SK-N-SH treated with all-trans-retinoic acid at 6 μM for 48 hours (cell line): Measurements from ENCODE around the gene CNTN2.

Source experiments
- OSR1 ChIP-seq: fragments of 250-450 bp; sonication (Bioruptor Pico); IDR thresholded peaks from 2 replicates; pipeline ENCODE4 v1.8.0; 2022; ENCODE audit warnings: moderate library complexity, mild to moderate bottlenecking, inconsistent platforms
- PATZ1 ChIP-seq: fragments of 250-450 bp; sonication (Bioruptor Pico); IDR thresholded peaks from 2 replicates; pipeline ENCODE4 v1.8.0; 2020; ENCODE audit warnings: mild to moderate bottlenecking, moderate library complexity, borderline replicate concordance
- SNAI2 ChIP-seq: fragments of 250-450 bp; sonication (Bioruptor Pico); IDR thresholded peaks from 2 replicates; pipeline ENCODE4 v1.5.0; 2020; ENCODE audit warnings: mild to moderate bottlenecking, moderate library complexity
- TCF4 ChIP-seq: fragments of 250-450 bp; sonication (Bioruptor Pico); IDR thresholded peaks from 2 replicates; pipeline ENCODE4 v1.8.0; 2021; ENCODE audit warnings: mild to moderate bottlenecking, moderate library complexity, borderline replicate concordance
- ZFP30 ChIP-seq: fragments of 450-650 bp; formaldehyde crosslinking; IDR thresholded peaks from 2 replicates; pipeline ENCODE4 v1.5.0; 2022; ENCODE audit warnings: mild to moderate bottlenecking, moderate library complexity
- ZNF565 ChIP-seq: fragments of 450-650 bp; formaldehyde crosslinking; conservative IDR thresholded peaks from 2 replicates; pipeline ENCODE4 v1.5.0; 2020; ENCODE audit warnings: low read depth, mild to moderate bottlenecking, moderate library complexity

GRCh38 chr1:205028924-205029323 is 14.1 kb upstream of the CNTN2 start:
- TF ChIP-seq SNAI2 (CRISPR knock-in tag) = no peak
- TF ChIP-seq ZFP30 (CRISPR knock-in tag) = no peak
- TF ChIP-seq TCF4 (CRISPR knock-in tag) = no peak
- no peak for TF ChIP-seq ZNF565 (CRISPR knock-in tag)
- no peak for TF ChIP-seq PATZ1 (CRISPR knock-in tag)
- TF ChIP-seq OSR1 (CRISPR knock-in tag) = no peak
